Pancreas (tissue), 10 donors: ENCODE data around the gene RDX. TPM values are rescaled to one million over a fixed set of nuclear protein-coding genes. Genes with fewer than 3 reads are reported as not detected.
"Not testable (repeated sequence)": the region's sequence is repeated elsewhere in the genome, so short reads cannot be mapped to it uniquely, and the experiment has no call there.

Source experiments
- ATAC-seq, 4 donors: fragments of 200-7000 bp; cut with Tn5 transposase; one replicate each; pipeline versions ENCODE4 v1.8.0 to v1.9.1; 2020; ENCODE audit warnings: mild to moderate bottlenecking in 4 of 4, moderate library complexity in 4 of 4
- DNase-seq, 6 donors: peaks; one replicate each; pipeline ENCODE4 v3.0.0-alpha.2; 2020
- FAIRE-seq: peaks from 2 replicates; lab custom pipeline; 2012; peaks lifted over from hg19 to GRCh38; lab: Jason Lieb, UNC
- H3K27ac ChIP-seq, 4 donors: fragments of 200-600 bp; sonication (generic); 1 replicate in 3 of 4; 2 replicates in 1 of 4; pipeline versions ENCODE4 v1.5.0 to v1.8.0; 2020
- H3K27me3 ChIP-seq, 4 donors: fragments of 200-600 bp; one replicate each; pipeline ENCODE4 v1.8.0; 2021
- H3K36me3 ChIP-seq, 3 donors: fragments of 200-600 bp; sonication (generic) in 1 of 3; one replicate each; pipeline versions ENCODE4 v1.5.0 to v1.8.0; 2020 to 2021
- H3K4me1 ChIP-seq, 3 donors: fragments of 200-600 bp; one replicate each; pipeline ENCODE4 v1.8.0; 2021
- H3K4me3 ChIP-seq, 4 donors: fragments of 200-600 bp; sonication (generic) in 2 of 4; one replicate each; pipeline versions ENCODE4 v1.5.0 to v1.8.0; 2020 to 2021
- H3K9me3 ChIP-seq, 4 donors: fragments of 200-600 bp; one replicate each; pipeline ENCODE4 v1.8.0; 2021
- CTCF ChIP-seq, 4 donors: fragments of 200-600 bp; sonication (generic) in 3 of 4; IDR thresholded peaks; one replicate each; pipeline versions ENCODE4 v1.5.0 to v1.8.0; 2021; ENCODE audit warnings: antibody characterized with exemption in 4 of 4
- WGBS, 2 donors: extraction: QIAGEN DNeasy Blood & Tissue Kit; methylation state at CpG; one replicate each; pipeline ENCODE4 v1.1.7; 2013; 5-methylcytosine and 5-hydroxymethylcytosine counted together
- intact Hi-C, 3 donors: fragments of 100-400 bp; cut with DNase I; formaldehyde crosslinking; loops; one replicate each; pipeline versions ENCODE4 v1.11.1 to v1.14.2; 2022
- polyA plus RNA-seq, 2 donors: library from polyadenylated mRNA; stranded (reverse); fragments of 200-250 nt; gene quantifications; one replicate each; pipeline ENCODE4 v1.2.3, GENCODE V29; 2013
- total RNA-seq, 6 donors: library from RNA; stranded (reverse); fragmentation: NEBNext Ultra II Directional in 4 of 6; extraction: Animal tissue kit (Norgen Biotek cat#: 25700) in 4 of 6; gene quantifications; one replicate each; pipeline versions ENCODE4 v1.2.1 to v1.2.4, GENCODE V29; 2021 to 2023
- donor health status: healthy with polysubstance abuse.
- donor health status: DM: no; HTN: no; CAD: no; lungs with moderate emphysema.
- donor health status: DM: no; HTN: no; CAD: no.
- donor health status: control.
- donor health status: control.
- donor health status: Bipolar disorder and iron deficiency.
- donor health status: DM: yes; HTN: yes; CAD: no.
- donor health status: DM: no; HTN: no; CAD: no.
- donor health status: DM: no; HTN: no; CAD: no.
- donor health status: DM: yes; HTN: yes; CAD: no.

RDX gene
- total and polyA plus RNA-seq, 8 donors: 11.4 to 97.1 (median 51.4) TPM

- Histone ChIP-seq H3K27ac (no peak overlapping the region), H3K4me1 (peaks cover 0 to 30% (median 16%) of the 10 kb centered on the region in 3 donors), H3K9me3 (no peaks in the 10 kb centered on the region), H3K4me3 (no peak overlapping the region), H3K27me3 (no peaks in the 10 kb centered on the region), H3K36me3 (no peaks in the 10 kb centered on the region)
- FAIRE-seq (no peak), ATAC-seq (peak in 3 of 4 donors; percentile 66 to 73 (median 66)), DNase-seq (no peak)
- no peak for TF ChIP-seq CTCF (IDR thresholded peaks at IDR 0.05)
- WGBS, 2 donors: 49 to 52% methylated on average over 4 of the region's 4 CpGs
- intact Hi-C loops: no loop called here
Measured at GRCh38 chr11:110286298-110287040, 9.9 kb downstream of the RDX start.

GRCh38 chr11:110283862-110284261 lies 12.6 kb downstream of the RDX start:
- TF ChIP-seq CTCF (IDR thresholded peaks at IDR 0.05): no peak
- Histone ChIP-seq H3K4me1 (peaks cover 0 to 30% (median 16%) of the 10 kb centered on the region in 3 donors), H3K9me3 (no peaks in the 10 kb centered on the region), H3K36me3 (no peaks in the 10 kb centered on the region), H3K27me3 (no peaks in the 10 kb centered on the region), H3K27ac (no peak overlapping the region), H3K4me3 (no peak overlapping the region)
- no peak for DNase-seq
- no peak for FAIRE-seq
- intact Hi-C loops: no loop called here
- ATAC-seq: no peak
- WGBS, 2 donors: 18 to 20% methylated on average over 4 of the region's 4 CpGs

GRCh38 chr11:110280595-110280994 lies 15.8 kb downstream of the RDX start:
- intact Hi-C loops, H3K4me3 ChIP-seq, H3K27me3 ChIP-seq, H3K4me1 ChIP-seq, ATAC-seq, DNase-seq, H3K27ac ChIP-seq, H3K9me3 ChIP-seq, H3K36me3 ChIP-seq, FAIRE-seq: not testable (repeated sequence)
- WGBS, 2 donors: 96 to 97% methylated on average over 4 of the region's 4 CpGs

GRCh38 chr11:110279881-110280280 lies 16.5 kb downstream of the RDX start:
- FAIRE-seq (no peak), DNase-seq (no peak), ATAC-seq (no peak)
- Histone ChIP-seq H3K4me3 (no peak overlapping the region), H3K36me3 (no peaks in the 10 kb centered on the region), H3K27ac (no peak overlapping the region), H3K27me3 (no peaks in the 10 kb centered on the region), H3K4me1 (peaks cover 0 to 9% (median 5%) of the 10 kb centered on the region in 3 donors), H3K9me3 (no peaks in the 10 kb centered on the region)
- intact Hi-C loops: no loop called here
- no peak for TF ChIP-seq CTCF (IDR thresholded peaks at IDR 0.05)

- no peak overlapping the region for H3K27ac ChIP-seq
- DNase-seq: no peak
- intact Hi-C loops: no loop called here
- no peak for FAIRE-seq
- H3K9me3 ChIP-seq: no peaks in the 10 kb centered on the region
- no peak overlapping the region for H3K4me3 ChIP-seq
- no peak for ATAC-seq
- TF ChIP-seq CTCF (IDR thresholded peaks at IDR 0.05): no peak
- peaks cover 0 to 12% (median 0%) of the 10 kb centered on the region in 3 donors for H3K36me3 ChIP-seq
- 92 to 96% methylated on average over 2 of the region's 2 CpGs for WGBS, 2 donors
- no peaks in the 10 kb centered on the region for H3K27me3 ChIP-seq
- H3K4me1 ChIP-seq: no peaks in the 10 kb centered on the region
Measured at GRCh38 chr11:110272919-110273318, 23.5 kb downstream of the RDX start.
